NAMALWA (cell line): ENCODE data around the gene ENTPD8.
A peak's percentile ranks its signal among the peaks of the same experiment; 100 is the strongest.
"Not testable (repeated sequence)": the region's sequence is repeated elsewhere in the genome, so short reads cannot be mapped to it uniquely, and the experiment has no call there.

Source experiments
- DNase-seq: peaks from one replicate; pipeline ENCODE4 v3.0.0-alpha.2; 2015; ENCODE audit warnings: low spot score

The ENTPD8 gene

DNA sequence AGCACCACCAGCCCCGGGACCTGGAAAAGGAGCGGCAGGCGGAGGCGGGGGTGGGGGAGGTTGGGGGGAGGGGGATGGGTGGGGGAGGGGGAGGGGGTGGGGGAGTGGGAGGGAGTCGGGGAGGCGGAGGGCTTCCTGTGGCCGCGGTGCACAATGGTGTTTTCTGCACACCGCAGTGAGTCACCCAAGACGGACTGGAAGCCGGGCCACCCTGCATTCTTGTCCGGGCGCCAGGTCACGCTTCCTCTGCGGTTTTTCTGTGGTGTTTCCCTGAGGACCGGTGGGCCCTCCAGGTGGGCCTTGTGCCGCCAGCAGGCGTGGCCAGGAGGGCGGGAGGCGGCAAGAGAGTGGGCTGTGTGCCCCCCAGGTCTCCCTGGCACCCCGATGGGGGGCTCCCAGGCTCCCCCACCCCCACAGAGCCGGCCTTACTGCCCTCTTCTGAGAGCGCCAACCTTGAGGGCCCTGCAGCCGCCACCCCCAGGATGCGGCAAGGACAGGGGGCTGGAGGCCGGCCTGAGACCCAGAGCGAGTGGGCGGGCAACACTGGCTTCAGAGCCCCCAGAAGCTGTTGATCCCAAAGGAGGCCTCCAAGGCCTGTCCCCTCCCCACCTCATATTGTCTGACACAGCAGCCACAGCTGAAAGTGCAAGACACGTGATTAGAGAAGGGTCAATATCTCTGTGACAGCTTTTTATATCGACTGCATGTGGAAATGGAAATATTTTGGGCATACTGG is 29.3 kb downstream of the ENTPD8 start:
- DNase-seq, result peak; percentile 46

DNA sequence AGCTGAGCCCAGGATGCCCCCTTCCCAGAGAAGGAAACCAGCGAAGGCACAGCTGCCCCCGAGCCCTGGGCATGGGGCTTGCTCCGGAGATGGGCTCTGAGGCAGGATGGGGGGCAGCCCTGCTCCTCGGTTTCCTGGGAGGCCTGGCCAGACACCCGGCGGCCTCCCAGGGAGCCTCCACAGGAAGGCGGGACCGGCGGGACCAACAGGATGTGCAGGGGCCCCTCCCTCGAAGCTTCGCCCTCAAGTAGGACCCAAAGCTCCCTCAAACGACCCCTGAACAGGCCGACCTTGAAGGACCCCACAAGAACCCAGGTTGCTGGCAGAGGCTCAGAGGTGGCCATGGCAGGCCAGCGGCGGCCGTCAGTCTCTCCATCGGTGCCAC is 29.9 kb downstream of the ENTPD8 start:
- DNase-seq, result no peak

DNA sequence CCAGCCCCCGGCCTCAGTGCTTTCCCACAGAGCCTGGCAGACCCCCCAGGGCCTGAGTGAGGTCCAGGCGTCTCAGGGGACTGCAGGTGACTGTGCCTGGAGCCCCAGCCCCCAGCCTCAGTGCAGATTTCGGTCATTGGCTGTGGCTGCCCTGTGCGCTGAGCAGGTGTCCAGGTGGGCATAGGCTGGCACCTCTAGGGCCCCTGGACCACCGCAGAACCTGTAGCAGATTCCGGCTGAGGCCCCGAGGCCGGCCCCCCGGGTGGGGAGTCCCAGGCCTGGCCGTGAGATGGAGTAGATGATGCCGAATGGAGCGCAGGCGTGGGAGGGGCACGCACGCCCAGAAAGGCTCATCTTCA is 30.3 kb downstream of the ENTPD8 start:
- no peak for DNase-seq

DNA sequence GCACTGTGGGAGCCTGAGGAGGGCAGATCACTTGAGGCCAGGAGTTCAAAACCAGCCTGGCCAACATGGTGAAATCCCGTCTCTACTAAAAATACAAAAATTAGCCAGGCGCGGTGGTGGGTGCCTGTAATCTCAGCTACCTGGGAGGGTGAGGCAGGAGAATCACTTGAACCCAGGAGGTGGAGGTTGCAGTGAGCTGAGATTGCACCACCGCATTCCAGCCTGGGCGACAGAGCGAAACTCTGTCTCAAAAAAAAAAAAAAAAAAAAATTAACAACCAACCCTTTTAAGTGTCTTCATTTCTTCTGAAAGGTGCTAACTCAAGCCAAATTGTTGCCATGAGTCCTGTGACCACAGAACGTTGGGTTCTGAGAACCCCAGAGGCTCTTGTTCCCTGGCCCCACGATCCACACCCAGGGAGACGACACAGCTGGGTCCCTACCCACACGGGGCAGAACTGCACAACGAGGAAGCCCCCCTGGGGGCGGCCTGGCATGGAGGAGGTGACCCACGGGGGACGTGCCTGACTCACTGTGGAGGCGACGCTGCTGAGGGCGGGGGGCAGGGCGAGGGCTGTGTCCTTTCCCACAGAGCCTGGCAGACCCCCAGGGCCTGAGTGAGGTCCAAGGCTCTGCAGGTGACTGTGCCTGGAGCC is 30.8 kb downstream of the ENTPD8 start:
- not testable (repeated sequence) for DNase-seq

DNA sequence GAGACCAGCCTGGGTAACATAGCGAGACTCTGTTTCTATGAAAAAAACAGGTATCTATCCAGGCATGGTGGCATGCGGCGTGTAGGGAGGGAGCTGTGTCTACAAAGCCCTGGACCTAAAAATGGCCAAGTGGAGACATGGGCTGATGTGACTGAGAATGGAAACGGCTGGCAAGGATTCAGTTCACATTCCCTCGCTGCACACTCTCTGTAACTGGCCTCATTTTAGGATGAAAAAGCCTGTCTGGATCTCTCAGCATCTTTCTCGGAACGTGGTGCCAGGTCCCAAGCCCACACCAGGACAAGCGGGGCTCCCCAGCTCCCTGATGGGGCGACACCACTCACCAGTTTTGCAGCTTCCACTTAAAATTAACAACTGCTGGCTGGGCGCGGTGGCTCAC is 31.6 kb downstream of the ENTPD8 start:
- DNase-seq, result no peak

DNA sequence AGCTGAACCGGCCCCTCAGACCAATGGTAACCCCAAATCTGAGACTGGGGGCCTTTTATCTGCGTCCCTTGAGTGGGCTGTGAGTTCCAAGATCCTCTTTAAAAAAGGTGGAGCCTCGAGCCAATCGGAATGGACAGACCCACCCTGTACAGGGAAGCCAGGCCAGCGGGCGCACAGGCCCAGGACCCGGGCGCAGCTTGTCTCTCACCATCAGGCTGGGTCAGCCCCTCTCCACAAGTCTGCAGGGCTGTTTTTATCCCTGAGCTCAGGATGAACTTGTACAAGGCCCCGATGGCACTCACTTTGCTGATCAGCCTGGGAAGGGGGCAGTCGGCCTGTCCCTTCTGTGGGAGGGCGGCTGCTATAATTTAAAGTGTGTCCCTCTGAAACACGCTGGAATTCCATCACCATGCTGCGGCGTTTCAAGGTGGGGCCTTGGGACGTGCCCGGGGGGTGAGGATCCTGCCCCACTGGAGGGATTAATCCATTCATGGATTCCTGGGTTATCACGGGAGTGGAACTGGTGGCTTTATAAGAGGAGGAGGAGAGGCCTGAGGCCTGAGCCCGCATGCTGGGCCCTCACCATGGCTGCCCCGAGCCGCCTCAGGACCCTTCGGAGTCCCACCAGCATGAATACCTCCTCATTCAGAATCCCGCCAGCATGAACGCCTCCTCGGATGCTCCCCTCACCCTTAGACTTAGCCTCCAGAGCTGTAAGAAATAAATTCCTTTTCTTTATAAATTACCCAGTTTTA is 32.3 kb downstream of the ENTPD8 start:
- no peak for DNase-seq

DNA sequence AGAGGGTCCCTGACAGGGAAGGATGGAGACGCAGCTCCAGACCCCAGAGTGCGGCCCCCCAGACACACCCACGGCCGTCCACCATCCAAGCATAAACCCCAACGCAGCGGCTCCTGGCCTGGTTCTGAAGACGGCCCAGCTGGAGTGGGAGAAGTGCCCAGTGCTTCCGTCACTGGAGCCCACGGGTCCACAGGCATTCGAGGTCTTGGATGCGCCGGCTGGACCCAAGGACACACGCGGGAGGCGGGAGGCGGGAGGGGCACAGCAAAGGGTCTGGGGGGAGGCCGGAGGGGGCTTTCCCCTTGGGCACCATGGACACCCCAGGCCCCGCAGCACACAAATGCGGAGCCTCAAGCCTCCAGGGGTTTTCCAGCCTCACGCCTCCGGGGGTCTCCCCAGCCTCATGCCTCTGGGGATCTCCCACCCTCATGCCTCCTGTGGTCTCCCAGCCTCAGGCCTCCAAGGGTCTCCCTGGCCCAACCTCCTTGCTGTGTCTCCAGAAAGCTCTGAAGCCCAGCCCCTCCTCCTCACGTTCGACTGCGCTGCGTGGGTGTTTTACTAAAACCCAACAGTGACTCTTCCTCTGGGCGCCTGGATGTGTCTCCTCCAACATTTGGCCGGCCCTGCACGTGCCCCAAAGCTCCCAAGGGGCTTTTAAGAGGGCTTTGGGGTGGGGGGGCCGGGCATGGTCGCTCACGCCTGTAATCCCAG is 33.4 kb downstream of the ENTPD8 start:
- DNase-seq, result no peak

DNA sequence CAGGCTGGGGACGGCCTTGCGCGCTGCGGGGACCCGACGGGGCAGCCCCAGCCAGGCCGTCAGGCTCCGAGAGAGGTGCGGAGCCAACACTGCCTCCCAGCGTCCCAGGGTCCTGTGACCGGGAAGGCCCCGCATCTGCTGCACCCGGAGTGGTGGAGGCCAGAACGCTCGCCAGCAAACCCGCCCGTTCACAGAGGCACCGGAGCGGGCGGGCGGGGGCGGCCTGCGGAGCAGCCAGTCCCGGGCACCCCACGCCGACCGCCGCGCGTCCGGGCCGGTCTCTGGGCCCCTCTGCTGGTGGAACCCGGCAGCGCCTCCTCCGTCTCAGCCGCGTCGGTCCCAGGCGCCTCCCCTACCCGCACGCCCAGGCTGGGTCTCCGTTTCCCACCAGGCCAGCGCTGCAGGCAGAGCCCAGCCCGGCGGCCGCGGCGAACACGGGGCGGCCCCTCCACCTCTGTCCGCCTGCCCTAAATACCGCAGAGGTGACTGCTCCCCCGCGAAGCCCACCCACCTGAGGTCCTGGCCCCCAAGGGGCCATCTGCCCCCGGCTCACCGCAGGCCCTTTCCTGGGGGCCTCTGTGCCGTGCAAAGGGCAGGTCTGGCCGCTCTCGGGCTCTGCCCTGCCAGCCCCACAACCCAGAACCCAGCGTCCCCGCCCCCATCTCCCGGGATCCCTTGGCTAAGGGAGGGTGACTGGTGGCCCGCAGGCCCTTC is 34.1 kb downstream of the ENTPD8 start:
- DNase-seq, result no peak

DNA sequence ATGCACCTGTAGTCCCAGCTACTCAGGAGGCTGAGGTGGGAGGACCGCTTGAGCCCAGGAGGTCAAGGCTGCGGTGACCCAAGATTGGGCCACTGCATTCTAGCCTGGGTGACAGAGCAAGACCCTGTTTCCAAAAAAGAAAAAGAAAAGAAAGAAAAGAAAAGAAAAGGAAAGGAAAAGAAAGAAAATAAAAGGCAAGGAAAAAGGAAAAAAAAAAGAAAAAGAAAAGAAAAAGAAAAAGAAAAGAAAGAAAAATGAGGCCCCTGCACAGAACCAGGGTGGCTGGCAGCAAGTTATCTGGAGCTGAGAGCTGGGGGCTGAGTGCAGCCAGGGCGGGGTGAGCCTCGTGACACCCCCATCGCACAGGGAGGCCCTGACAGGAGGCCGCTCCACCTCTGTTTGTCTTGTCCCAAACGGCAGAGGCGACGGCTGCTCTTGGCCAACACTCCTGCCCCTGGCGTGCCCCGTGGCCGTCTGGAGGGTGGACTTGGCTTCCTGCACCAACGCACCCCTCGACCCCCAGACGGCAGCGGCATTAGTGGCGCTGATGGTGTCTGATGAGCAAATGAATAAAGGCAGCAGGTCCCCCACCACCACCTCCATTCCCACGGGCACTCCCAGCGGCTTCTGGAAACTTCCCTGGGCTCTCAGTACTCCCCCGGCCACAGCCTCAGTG is 34.9 kb downstream of the ENTPD8 start:
- no peak for DNase-seq

DNA sequence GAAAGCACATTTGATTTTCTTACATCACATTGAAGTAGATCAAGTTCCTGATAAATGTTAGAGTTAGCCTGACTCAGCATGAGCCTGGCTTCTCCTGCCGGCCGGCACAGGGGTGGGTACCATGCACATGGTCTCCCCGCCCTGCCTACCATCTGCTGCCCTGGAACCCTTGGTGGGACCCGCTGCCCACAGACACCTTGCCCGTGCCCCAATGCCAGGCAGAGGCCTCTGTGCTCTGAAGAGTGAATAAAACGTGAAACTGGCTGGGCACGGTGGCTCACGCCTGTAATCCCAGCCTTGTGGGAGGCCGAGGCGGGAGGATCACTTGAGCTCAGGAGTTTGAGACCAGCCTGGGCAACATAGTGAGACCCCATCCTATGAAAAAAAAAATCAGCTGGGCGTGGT is 35.5 kb downstream of the ENTPD8 start:
- no peak for DNase-seq

DNA sequence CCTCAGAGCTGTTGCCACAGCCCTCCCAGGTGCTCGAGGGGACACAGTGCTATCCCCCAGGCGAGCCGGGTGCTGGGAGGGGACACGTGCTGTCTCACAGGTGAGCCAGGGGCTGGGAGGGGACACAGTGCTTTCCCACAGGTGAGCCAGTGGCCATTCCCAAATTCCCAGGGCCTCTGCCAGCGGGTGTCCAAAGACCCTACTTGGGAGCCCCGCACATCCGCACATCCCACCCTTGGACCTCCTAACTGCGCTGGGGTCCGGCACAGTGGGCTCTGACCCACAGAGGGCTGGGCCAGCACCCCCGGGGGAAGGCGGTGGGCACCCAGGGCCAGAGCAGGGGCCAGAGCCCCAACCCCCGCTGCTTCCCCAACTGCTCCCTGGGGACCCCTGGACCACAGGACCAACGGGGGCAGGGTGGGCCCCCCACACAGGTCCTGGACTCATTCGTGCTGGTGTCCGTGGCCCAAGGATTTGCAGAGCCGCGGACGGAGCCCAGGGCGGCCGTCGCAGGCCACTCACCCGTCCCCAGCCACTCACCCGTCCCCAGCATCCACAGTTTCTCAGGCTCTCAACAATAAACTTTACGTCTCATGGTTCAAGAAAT is 36.1 kb downstream of the ENTPD8 start:
- no peak for DNase-seq

DNA sequence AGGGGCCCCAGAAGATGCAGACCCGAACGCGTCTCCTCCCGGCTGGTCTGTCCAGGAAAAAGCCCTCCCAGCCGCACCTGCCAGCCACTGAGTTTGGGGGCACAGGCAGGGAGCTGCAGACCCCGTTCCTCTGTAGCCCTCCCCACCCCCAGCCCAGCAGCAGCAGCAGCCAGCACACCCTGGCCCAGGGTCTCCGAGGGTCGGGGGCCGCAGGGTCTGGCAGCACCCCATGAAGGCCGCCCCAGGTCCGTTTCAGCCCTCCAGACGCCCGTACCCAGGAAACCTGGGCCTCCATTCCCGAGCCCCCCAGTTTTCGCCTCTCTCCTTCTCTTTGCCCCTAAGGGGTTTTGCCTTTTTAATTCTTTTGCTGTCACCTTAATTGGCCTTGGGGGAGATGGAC is 37.9 kb downstream of the ENTPD8 start:
- DNase-seq, result no peak

DNA sequence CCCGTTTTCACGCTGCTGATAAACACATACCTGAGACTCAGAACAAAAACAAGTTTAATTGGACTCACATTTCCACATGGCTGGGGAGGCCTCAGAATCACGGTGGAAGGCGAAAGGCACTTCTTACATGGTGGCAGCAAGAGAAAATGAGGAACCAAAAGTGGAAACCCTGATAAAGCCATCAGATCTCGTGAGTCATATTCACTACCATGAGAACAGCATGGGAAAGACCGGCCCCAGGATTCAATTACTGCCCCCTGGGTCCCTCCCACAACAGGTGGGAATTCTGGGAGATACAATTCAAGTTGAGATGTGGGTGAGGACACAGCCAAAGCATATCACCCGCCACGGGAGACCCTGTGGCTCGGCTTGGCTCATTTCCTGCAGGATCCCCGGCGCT is 38.4 kb downstream of the ENTPD8 start:
- no peak for DNase-seq

DNA sequence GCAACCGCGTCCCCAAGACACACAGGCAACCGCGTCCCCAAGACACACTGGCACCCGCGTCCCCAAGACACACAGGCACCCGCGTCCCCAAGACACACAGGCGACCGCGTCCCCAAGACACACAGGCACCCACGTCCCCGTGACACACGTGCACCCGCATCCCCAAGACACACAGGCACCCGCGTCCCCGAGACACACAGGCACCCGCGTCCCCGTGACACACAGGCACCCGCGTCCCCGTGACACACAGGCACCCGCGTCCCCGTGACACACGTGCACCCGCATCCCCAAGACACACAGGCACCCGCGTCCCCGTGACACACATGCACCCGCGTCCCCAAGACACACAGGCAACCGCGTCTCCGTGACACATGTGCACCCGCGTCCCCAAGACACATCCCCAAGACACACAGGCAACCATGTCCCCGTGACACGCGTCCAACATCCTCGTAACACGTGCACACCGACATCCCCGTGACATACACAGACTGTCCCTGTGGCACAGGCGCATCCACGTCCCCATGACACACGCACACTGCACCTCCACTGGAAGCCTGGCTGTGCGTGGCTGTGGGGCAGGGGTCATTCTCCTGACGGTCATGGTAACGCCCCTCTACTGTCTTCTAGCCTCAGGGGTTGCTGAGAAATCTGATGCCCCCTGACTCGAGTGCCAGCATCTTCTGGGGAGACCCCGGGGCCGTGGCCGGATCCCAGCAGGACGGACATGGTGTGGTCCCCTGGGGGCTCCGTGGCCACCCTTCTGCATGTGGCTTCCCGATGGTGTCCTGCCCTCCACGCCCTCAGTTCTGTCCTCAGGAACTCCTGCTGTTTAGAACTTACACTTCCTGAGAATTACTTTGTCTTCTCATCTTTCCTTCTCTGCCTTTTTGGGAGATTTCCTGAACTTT is 42.3 kb downstream of the ENTPD8 start:
- DNase-seq, result no peak

DNA sequence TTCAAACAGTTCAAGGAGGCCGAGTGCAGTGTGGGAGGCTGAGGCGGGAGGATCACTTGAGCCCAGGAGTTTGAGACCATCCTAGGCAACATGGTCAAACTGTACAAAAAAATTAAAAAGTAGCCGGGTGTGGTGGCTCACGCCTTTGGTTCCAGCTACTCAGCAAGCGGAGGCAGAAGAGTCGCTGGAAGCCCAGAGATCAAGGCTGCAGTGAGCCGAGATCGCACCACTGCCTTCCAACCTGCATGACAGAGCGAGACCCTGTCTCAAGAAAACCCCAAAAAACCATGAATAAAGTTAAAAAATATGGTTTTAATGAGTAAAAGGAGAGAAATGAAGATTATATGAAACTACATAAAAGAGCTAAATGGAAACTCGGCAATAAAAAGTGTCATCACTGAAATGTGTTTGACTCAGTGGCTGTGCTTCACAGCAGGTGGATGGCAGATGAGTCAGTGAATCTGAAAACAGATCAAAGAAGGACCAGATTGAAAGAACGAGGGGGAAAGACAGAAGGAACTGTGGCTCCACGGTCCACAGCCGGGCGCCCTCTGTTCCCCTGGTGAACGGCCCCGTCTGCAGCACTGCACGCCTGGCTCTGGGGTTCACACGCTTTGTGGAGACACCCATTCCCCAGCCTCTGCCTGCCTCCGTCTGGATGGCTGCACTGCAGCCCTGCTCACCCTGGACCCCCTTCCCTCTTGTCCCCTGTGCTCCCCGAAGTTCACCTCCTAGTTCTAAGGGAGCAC is 43.3 kb downstream of the ENTPD8 start:
- no peak for DNase-seq

DNA sequence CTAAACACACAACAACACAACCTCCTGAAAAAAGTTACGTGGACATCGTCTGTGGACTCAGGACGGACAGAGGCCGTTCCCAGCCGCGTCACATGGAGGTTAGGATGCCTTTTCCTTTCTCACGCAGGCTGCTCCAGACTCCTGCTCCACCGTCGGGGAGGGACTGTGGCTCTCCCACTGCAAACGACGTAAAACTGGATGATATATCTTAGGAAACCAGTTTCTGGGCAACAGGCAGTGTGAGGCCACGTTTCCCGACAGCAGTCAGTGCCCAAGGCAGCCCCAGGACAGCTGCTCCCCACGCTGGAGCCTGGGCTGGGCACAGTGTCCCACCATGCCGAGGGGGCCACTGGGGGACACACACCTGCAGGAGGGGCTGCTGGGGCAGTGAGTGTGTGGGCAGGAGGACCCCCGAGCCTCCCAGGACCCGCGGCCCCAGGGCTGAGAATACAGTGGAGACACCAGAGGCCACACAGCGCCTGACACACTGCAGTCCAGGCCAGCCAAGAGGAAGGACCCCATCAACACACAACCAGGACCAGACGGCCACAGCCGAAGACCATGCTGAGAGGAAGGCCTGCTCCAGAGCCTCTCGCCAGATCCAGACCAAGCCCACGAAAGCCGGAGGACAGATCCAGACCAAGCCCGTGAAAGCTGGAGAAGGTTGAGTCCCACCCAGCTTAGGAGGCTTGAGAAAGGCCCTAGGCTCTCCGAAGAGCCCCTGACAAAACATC is 44.4 kb downstream of the ENTPD8 start:
- no peak for DNase-seq

DNA sequence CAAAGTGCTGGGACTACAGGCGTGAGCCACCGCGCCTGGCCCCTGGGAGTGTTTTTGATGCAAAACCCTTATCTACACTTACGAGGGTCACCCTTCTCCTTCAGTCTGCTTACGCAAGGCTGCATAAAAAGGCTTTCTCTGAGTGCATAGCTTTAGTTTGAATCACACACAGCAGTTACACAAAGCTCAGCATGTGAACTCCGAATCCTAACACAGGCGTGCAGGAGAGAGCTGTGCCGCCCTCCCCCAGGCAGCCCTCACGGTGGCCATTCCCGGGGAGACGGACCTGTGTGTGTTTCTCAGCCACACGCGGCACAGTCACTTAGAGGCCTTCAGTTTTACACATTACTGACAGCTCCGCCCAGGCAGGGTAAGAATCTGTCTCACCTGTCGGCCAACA is 44.9 kb downstream of the ENTPD8 start:
- DNase-seq, result no peak

DNA sequence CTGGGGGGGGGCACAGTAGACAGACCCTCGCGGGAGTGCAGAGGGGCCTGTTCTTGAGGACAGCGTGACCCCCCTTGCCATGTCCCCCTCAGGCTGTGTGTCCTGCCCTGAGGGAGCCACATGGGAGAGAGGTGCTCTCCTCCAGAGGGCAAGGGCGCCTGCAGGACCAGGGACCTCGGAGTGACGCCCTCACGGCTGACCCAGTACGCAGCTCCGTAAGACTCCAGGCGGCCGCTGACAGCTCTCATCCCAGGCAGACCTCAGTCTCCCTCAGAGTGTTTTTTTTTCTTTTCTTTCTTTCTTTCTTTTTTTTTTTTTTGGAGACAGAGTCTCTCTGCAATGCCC is 45.5 kb downstream of the ENTPD8 start:
- no peak for DNase-seq
